D721Med (cell line): Measurements from ENCODE around the gene PAK2.

Source experiments
- DNase-seq: peaks from one replicate; pipeline ENCODE4 v3.0.0; 2011; ENCODE audit warnings: low spot score; ENCODE audit not compliant: insufficient read length
- FAIRE-seq: peaks from 2 replicates; lab custom pipeline; 2011; peaks lifted over from hg19 to GRCh38; lab: Jason Lieb, UNC
- CTCF ChIP-seq: IDR thresholded peaks from 2 replicates; pipeline ENCODE4 v1.5.1; 2012; ENCODE audit warnings: mild to moderate bottlenecking, control low read depth; ENCODE audit not compliant: insufficient read depth; ENCODE audit errors: missing control alignments

PAK2 gene

GRCh38 chr3:196782511-196782910 is 42.9 kb downstream of the PAK2 start:
- no peak for TF ChIP-seq CTCF
- DNase-seq (no peak), FAIRE-seq (no peak)

DNA sequence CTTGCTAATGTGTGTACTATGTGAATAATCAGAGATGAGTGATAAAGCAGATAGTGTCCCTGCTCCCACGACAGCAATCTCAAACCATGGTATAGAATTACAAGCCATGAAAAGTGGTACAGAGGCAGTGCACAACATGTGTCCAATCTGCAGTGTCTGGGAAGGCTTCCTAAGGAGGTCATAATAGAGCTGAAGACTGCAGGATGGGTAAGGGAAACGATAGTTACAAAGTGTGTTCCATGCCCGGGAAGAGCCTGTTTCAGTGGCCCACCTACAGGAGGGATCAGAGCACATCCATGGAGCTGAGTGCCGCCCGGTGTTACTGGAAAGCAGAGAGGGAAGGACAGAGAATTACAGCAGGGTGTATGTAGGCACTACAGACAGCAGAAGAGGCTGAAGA is 48.9 kb downstream of the PAK2 start:
- DNase-seq (no peak), FAIRE-seq (no peak)
- TF ChIP-seq CTCF: no peak

GRCh38 chr3:196789885-196790359 is 50.3 kb downstream of the PAK2 start:
- FAIRE-seq (no peak), DNase-seq (no peak)

DNA sequence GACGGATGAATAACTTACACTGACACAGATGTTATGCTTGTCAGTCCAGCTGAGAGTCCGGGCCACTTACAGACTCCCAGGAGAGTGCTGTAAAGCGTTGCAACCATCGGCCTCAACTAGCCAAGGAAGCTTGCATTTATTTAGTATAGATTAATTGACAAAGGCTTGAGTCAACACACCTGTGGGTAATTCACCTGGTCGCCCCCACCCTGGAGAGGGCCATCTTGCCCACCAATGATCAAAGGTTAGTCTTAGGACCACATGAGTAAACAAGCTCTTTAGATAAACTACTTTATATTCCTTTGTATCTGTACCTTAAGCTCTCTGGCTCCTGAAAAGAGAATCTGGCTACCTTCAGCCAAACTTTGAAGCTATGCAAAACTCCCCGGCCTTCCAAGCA is 51.0 kb downstream of the PAK2 start:
- FAIRE-seq: no peak
- no peak for TF ChIP-seq CTCF
- DNase-seq: no peak

More at GRCh38 chr3:196789885-196790359, 50.3 kb downstream of the PAK2 start:
- TF ChIP-seq CTCF: no peak

DNA sequence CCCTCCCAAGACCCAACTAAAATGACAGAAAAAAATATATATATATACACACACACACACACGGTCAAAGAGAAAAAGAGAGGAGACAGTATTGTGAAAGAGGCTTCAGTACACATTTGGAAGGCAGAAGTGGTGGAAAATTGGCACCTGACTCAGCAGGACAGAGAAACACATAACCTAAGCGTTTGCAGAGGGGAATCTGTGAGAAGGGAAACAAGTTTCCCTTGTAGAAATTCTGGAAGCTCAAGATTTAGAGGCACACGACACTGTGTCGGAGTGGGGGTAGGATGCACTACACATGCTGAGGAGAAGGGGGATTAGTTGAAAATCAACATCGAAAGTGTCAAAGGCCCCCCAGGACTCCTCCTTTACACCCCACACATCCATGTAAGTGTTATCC is 53.1 kb downstream of the PAK2 start:
- DNase-seq (no peak), FAIRE-seq (no peak)
- TF ChIP-seq CTCF: no peak

DNA sequence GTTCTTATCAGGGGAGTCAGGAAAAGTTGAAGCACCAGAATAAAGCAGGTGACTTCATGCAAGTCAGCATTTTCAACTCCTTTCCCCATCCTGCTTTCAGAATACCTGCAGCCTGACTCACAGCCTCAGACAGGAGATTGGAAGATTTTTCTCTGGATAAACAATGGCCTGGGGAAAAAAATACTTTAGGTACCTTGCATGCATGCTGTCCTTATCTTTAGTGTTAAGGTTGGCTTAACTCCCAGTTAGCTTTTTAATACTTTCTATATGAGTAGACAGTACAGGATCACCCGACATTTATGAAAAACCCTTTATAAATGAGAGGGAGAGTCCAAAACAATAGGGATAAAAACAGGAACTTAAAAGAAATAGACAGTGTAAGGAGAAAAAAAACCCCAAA is 53.6 kb downstream of the PAK2 start:
- FAIRE-seq: no peak
- DNase-seq: no peak
- TF ChIP-seq CTCF: no peak

- no peak for FAIRE-seq
- DNase-seq: no peak
- TF ChIP-seq CTCF: no peak
Observed at GRCh38 chr3:196794467-196794866, 54.8 kb downstream of the PAK2 start.
